IMR-90 (cell line): ENCODE data around the gene NOL8. TPM values are rescaled to one million over a fixed set of nuclear protein-coding genes. Genes with fewer than 3 reads are reported as not detected.
A peak's percentile ranks its signal among the peaks of the same experiment; 100 is the strongest.

Source experiments
- ATAC-seq: fragments of 200-7000 bp; cut with Tn5 transposase; 2 replicates; pipeline ENCODE4 v1.9.1; 2020; ENCODE audit warnings: low read depth, mild to moderate bottlenecking, moderate library complexity
- BruUV-seq: library from RNA; stranded (reverse); fragments of 400-500 nt; replicated peaks from 2 replicates; lab custom pipeline; 2021; lab: Mats Ljungman, UMichigan
- CTCF ChIA-PET: fragments of 300-600 bp; formaldehyde crosslinking; extraction: SDS; loops from one replicate; lab custom pipeline; 2021; ENCODE audit warnings: antibody characterized with exemption; lab: Yijun Ruan, JAX
- POLR2A ChIA-PET: fragments of 300-600 bp; sonication (Branson Sonifier 250); formaldehyde crosslinking; loops from one replicate; lab custom pipeline; 2022; ENCODE audit warnings: antibody characterized with exemption; ENCODE audit not compliant: unreplicated experiment; lab: Charles Lee
- DNase-seq: peaks from one replicate; pipeline ENCODE4 v3.0.0; 2013
- H2AFZ ChIP-seq: replicated peaks from 2 replicates; pipeline ENCODE3; 2013; ENCODE audit warnings: low read length, mild to moderate bottlenecking; ENCODE audit not compliant: poor library complexity
- H2AK5ac ChIP-seq: 2 replicates; pipeline ENCODE4 v1.6.1; 2013; ENCODE audit warnings: low read depth, low read length, inconsistent platforms
- H2AK9ac ChIP-seq: replicated peaks from 2 replicates; pipeline ENCODE3; 2013; ENCODE audit warnings: mild to moderate bottlenecking, low read depth, low read length, moderate library complexity; ENCODE audit not compliant: poor library complexity
- H2BK120ac ChIP-seq: 2 replicates; pipeline ENCODE4 v1.6.1; 2013; ENCODE audit warnings: low read depth, low read length, inconsistent platforms
- H2BK15ac ChIP-seq: 3 replicates; pipeline ENCODE4 v1.6.1; 2013; ENCODE audit warnings: low read depth, low read length, inconsistent platforms
- H2BK20ac ChIP-seq: 2 replicates; pipeline ENCODE4 v1.6.1; 2013; ENCODE audit warnings: low read depth, mild to moderate bottlenecking, inconsistent platforms, low read length, moderate library complexity
- H2BK5ac ChIP-seq: 2 replicates; pipeline ENCODE4 v1.6.1; 2013; ENCODE audit warnings: mild to moderate bottlenecking, low read depth, low read length, inconsistent platforms; ENCODE audit not compliant: poor library complexity, severe bottlenecking
- H3K14ac ChIP-seq: replicated peaks from 2 replicates; pipeline ENCODE4 v1.6.1; 2013; ENCODE audit warnings: low read depth, low read length, inconsistent platforms
- H3K18ac ChIP-seq: 2 replicates; pipeline ENCODE4 v1.6.1; 2013; ENCODE audit warnings: low read depth, low read length, control low read depth
- H3K23ac ChIP-seq: 2 replicates; pipeline ENCODE4 v1.6.1; 2013; ENCODE audit warnings: low read depth, low read length, inconsistent platforms
- H3K27ac ChIP-seq: 2 replicates; pipeline ENCODE4 v1.5.1; 2013; ENCODE audit warnings: mild to moderate bottlenecking, control low read depth, low read length; ENCODE audit not compliant: insufficient read depth
- H3K27me3 ChIP-seq: 2 replicates; pipeline ENCODE4 v1.6.1; 2013; ENCODE audit warnings: low read length; ENCODE audit not compliant: control insufficient read depth, insufficient read depth
- H3K36me3 ChIP-seq: 2 replicates; pipeline ENCODE4 v1.6.1; 2013; ENCODE audit warnings: low read length, mixed read lengths; ENCODE audit not compliant: control insufficient read depth, insufficient read depth
- H3K4ac ChIP-seq: 2 replicates; pipeline ENCODE4 v1.6.1; 2013; ENCODE audit warnings: low read depth, low read length, inconsistent platforms
- H3K4me1 ChIP-seq: 2 replicates; pipeline ENCODE4 v1.6.1; 2013; ENCODE audit warnings: low read length, mixed read lengths; ENCODE audit not compliant: control insufficient read depth, insufficient read depth
- H3K4me2 ChIP-seq: 2 replicates; pipeline ENCODE4 v1.6.1; 2013; ENCODE audit warnings: low read depth, mild to moderate bottlenecking, control low read depth, low read length, moderate library complexity
- H3K4me3 ChIP-seq: 2 replicates; pipeline ENCODE4 v1.5.1; 2013; ENCODE audit warnings: low read depth, mild to moderate bottlenecking, control low read depth, low read length, moderate library complexity; ENCODE audit not compliant: insufficient read depth
- H3K56ac ChIP-seq: 2 replicates; pipeline ENCODE4 v1.6.1; 2013; ENCODE audit warnings: low read length, inconsistent platforms; ENCODE audit not compliant: insufficient read depth; ENCODE audit errors: extremely low read depth
- H3K79me1 ChIP-seq, 2 experiments: 2 replicates each; pipeline ENCODE4 v1.6.1; 2013; ENCODE audit warnings: low read length in 2 of 2, inconsistent platforms in 1 of 2, low read depth in 1 of 2
- H3K9ac ChIP-seq: 2 replicates; pipeline ENCODE4 v1.6.1; 2013; ENCODE audit warnings: low read depth, low read length, control low read depth
- H3K9me1 ChIP-seq: 2 replicates; pipeline ENCODE4 v1.6.1; 2013; ENCODE audit warnings: low read length, inconsistent platforms; ENCODE audit not compliant: insufficient read depth
- H3K9me3 ChIP-seq: 2 replicates; pipeline ENCODE4 v1.6.1; 2013; ENCODE audit warnings: low read length; ENCODE audit not compliant: control insufficient read depth, insufficient read depth
- H4K20me1 ChIP-seq: 2 replicates; pipeline ENCODE4 v1.6.1; 2013; ENCODE audit warnings: low read length, inconsistent platforms; ENCODE audit not compliant: insufficient read depth
- H4K5ac ChIP-seq: 2 replicates; pipeline ENCODE4 v1.6.1; 2013; ENCODE audit warnings: mild to moderate bottlenecking, low read depth, low read length, control low read depth
- H4K8ac ChIP-seq, 2 experiments: 2 replicates each; pipeline ENCODE4 v1.6.1; 2013; ENCODE audit warnings: low read depth in 2 of 2, low read length in 2 of 2, control low read depth in 1 of 2, inconsistent platforms in 1 of 2
- H4K91ac ChIP-seq: 2 replicates; pipeline ENCODE4 v1.6.1; 2013; ENCODE audit warnings: low read depth, low read length, inconsistent platforms; ENCODE audit not compliant: insufficient read depth
- CEBPB ChIP-seq: IDR thresholded peaks from 2 replicates; pipeline ENCODE4 v1.6.1; 2012; ENCODE audit warnings: low read depth, low read length, improper control_type of control experiment
- CHD1 ChIP-seq: IDR thresholded peaks from 2 replicates; pipeline ENCODE4 v1.6.1; 2012; ENCODE audit warnings: low read depth, low read length, improper control_type of control experiment
- MAZ ChIP-seq: IDR thresholded peaks from 2 replicates; pipeline ENCODE4 v1.6.1; 2012; ENCODE audit warnings: low read depth, mild to moderate bottlenecking, low read length, improper control_type of control experiment, moderate library complexity, borderline replicate concordance
- MXI1 ChIP-seq: IDR thresholded peaks from 2 replicates; pipeline ENCODE4 v1.6.1; 2012; ENCODE audit warnings: low read depth, mild to moderate bottlenecking, low read length, moderate library complexity, borderline replicate concordance
- NFE2L2 ChIP-seq: fragments of 150-350 bp; IDR thresholded peaks from 2 replicates; pipeline ENCODE4 v1.6.1; 2016; ENCODE audit warnings: low read depth, mild to moderate bottlenecking, low read length
- RAD21 ChIP-seq: IDR thresholded peaks from 2 replicates; pipeline ENCODE4 v1.6.1; 2012; ENCODE audit warnings: low read length, improper control_type of control experiment
- SMC3 ChIP-seq: fragments of 150-350 bp; IDR thresholded peaks from 2 replicates; pipeline ENCODE4 v1.6.1; 2016; ENCODE audit warnings: low read depth, mild to moderate bottlenecking, antibody characterized with exemption, low read length, moderate library complexity
- WGBS, 2 experiments: methylation state at CpG; one replicate each; pipeline versions ENCODE4 v1.1.5 to v1.1.7; 2013; ENCODE audit warnings: missing lambda C conversion rate in 2 of 2; ENCODE audit not compliant: insufficient read length in 1 of 2; ENCODE audit errors: extremely low coverage in 2 of 2; 5-methylcytosine and 5-hydroxymethylcytosine counted together
- dilution Hi-C: fragments of 300-500 bp; cut with HindIII; formaldehyde crosslinking; loops from one replicate; pipeline ENCODE4 v1.14.3; 2018; ENCODE audit warnings: low sequenced_read_pairs; ENCODE audit not compliant: unreplicated experiment
- in situ Hi-C: fragments of 300-500 bp; cut with MboI; formaldehyde crosslinking; loops from 3 replicates; pipeline ENCODE4 v1.14.3; 2019; ENCODE audit warnings: low sequenced_read_pairs, inconsistent platforms, mixed read lengths
- intact Hi-C: fragments of 100-400 bp; cut with micrococcal nuclease; formaldehyde crosslinking; loops from 2 replicates; pipeline ENCODE4 v1.10.0; 2022
- polyA plus RNA-seq, 3 experiments: library from polyadenylated mRNA; depleted of rRNA; stranded (reverse); fragments of >200 nt; gene quantifications; 2 replicates each; pipeline ENCODE4 v1.2.3, GENCODE V29; 2012; ENCODE audit warnings: low replicate concordance in 1 of 3
- total RNA-seq: library from RNA; depleted of rRNA; stranded (reverse); fragments of >200 nt; gene quantifications from 2 replicates; pipeline ENCODE4 v1.2.3, GENCODE V29; 2012
- TF ChIP-seq, protein P1 (sequence below): fragments of 150-350 bp; IDR thresholded peaks from 2 replicates; pipeline ENCODE4 v1.6.1; 2017; ENCODE audit warnings: mild to moderate bottlenecking, antibody characterized with exemption, low read length, low read depth
- TF ChIP-seq, protein P2 (sequence below): conservative IDR thresholded peaks from 2 replicates; pipeline ENCODE4 v1.5.1; 2012; ENCODE audit warnings: mild to moderate bottlenecking, low read depth, low read length, improper control_type of control experiment

The NOL8 gene
- total and polyA plus RNA-seq, 2 of the 4 experiments (the other 2 are of a cell fraction) = 10.1 to 18.3 TPM

DNA sequence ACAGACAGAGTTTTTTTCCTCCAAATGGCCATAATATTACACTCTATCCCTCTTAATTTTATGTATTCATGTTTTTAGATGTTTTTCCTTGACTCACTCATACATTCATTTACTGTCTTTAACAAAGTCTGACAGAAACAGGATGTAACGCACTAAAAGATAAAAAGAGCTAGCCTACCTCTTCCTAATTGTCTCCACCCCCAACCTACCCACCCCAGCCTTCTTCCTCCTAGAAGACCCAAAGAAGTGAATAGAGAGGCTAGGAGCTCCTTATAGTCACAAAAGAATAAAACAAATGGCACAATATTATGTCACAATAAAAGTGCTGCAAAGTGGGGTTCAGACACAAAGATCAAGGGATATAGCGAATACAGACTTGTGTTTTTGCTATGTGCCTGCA lies 719 bp downstream of the NOL8 start:
- CTCF ChIA-PET = no interaction called here
- no peaks in the 10 kb centered on the region for H4K20me1 ChIP-seq
- H2BK5ac ChIP-seq = no peak overlapping the region
- no peaks in the 10 kb centered on the region for H3K27me3 ChIP-seq
- peak overlapping the region; percentile 86; the same call in 1 of the 2 replicates for H3K14ac ChIP-seq
- H2BK120ac ChIP-seq = no peak overlapping the region
- peak overlapping the region; percentile 92 for H2AK9ac ChIP-seq
- H4K5ac ChIP-seq = peak overlapping the region; percentile 29; the same call in 1 of the 2 replicates
- peak overlapping the region; percentile 86 for H3K4ac ChIP-seq
- H3K4me2 ChIP-seq = peak overlapping the region; percentile 97
- H2AFZ ChIP-seq = no peak overlapping the region
- no peak for TF ChIP-seq MXI1
- no peak for TF ChIP-seq CEBPB
- TF ChIP-seq, protein P1, sequence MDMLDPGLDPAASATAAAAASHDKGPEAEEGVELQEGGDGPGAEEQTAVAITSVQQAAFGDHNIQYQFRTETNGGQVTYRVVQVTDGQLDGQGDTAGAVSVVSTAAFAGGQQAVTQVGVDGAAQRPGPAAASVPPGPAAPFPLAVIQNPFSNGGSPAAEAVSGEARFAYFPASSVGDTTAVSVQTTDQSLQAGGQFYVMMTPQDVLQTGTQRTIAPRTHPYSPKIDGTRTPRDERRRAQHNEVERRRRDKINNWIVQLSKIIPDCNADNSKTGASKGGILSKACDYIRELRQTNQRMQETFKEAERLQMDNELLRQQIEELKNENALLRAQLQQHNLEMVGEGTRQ = no peak
- no peak for TF ChIP-seq NFE2L2
- no peak for TF ChIP-seq RAD21
- no peak for TF ChIP-seq MAZ
- TF ChIP-seq SMC3 = no peak
- TF ChIP-seq, protein P2, sequence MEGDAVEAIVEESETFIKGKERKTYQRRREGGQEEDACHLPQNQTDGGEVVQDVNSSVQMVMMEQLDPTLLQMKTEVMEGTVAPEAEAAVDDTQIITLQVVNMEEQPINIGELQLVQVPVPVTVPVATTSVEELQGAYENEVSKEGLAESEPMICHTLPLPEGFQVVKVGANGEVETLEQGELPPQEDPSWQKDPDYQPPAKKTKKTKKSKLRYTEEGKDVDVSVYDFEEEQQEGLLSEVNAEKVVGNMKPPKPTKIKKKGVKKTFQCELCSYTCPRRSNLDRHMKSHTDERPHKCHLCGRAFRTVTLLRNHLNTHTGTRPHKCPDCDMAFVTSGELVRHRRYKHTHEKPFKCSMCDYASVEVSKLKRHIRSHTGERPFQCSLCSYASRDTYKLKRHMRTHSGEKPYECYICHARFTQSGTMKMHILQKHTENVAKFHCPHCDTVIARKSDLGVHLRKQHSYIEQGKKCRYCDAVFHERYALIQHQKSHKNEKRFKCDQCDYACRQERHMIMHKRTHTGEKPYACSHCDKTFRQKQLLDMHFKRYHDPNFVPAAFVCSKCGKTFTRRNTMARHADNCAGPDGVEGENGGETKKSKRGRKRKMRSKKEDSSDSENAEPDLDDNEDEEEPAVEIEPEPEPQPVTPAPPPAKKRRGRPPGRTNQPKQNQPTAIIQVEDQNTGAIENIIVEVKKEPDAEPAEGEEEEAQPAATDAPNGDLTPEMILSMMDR = no peak
- no peak for TF ChIP-seq CHD1
- H3K79me1 ChIP-seq = peaks cover 16 to 36% of the 10 kb centered on the region in 2 experiments
- no peak overlapping the region for H3K27ac ChIP-seq
- POLR2A ChIA-PET = no interaction called here
- peak overlapping the region; percentile 26; the same call in 1 of the 2 replicates for H3K56ac ChIP-seq
- H3K9me3 ChIP-seq = no peaks in the 10 kb centered on the region
- H3K18ac ChIP-seq = no peak overlapping the region
- intact Hi-C loops (no loop called here), dilution Hi-C loops (no loop called here), in situ Hi-C loops (no loop called here)
- H4K91ac ChIP-seq = no peak overlapping the region
- peak overlapping the region; percentile 75 for H3K9ac ChIP-seq
- no peaks in the 10 kb centered on the region for H3K4me1 ChIP-seq
- no peaks in the 10 kb centered on the region for H3K9me1 ChIP-seq
- H3K4me3 ChIP-seq = peak overlapping the region; percentile 64
- ATAC-seq (no peak), DNase-seq (no peak)
- no peak overlapping the region for H2BK20ac ChIP-seq
- WGBS, 2 experiments = 20% methylated on average over 1 of the region's 2 CpGs; no CpG with 5 or more reads in 1 of the 2 experiments
- H2AK5ac ChIP-seq = no peak overlapping the region
- peaks cover 11% of the 10 kb centered on the region for H3K36me3 ChIP-seq
- no TSS peak for BruUV-seq
- H2BK15ac ChIP-seq = no peak overlapping the region
- H4K8ac ChIP-seq = peak overlapping the region; percentile 76 to 97; a peak in 3 of 4 replicates
- H3K23ac ChIP-seq = peak overlapping the region; percentile 34
